Measurements from ENCODE around the gene NDUFA9. TPM values are rescaled to one million over a fixed set of nuclear protein-coding genes. Genes with fewer than 3 reads are reported as not detected.

Gene NDUFA9
- polyA plus RNA-seq (ENCODE audit: insufficient read length in 4 of 4), result 100 to 1,000 TPM in 3 of 4 donors, 10 to 100 TPM in 1; 97.8 to 124 (median 115) TPM

DNA sequence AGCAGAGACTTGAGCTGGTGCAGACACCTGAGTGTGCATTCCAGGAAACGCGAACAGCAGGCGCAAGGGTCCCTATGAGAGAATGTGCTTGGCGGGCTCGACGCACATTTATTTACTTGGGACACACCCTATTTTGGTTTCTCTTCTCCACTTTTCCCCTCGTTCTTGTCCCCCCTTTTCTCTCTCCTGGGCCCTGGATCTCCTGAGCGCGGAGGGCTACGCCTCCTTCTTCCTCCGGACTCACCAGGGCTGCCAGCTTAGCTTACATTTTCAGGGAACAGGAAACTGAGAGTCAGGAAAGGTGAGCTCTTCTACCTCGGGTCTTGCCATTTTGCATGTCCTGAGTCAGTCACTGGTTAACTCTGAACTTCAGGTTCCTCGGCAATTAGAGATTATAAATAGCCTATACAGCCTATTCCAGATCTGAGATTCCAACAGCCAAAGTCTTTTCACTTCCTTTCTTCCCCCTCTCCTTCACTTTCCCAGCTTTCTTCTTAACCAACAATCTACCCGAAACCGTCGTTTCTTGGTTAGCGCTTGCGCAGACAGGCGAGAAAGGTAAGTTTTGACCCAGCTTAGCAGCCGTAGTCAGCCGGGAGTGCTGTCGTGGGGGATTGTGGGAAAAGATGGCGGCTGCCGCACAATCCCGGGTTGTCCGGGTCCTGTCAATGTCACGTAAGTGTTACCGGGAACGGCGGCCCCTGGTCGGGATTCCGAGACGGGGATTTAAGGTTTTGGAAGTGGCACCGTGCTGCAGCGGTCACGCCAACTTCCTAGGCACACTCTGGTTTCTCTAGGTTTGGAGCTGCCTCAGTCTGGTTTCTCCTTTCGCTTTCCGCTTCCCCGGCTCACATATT is at the start of gene NDUFA9, which contains the start of gene AKAP3:
NDUFA9 (plus strand) TSS at position 614 of the 857 bp plus-strand sequence; CDS start at position 627, 13 bp downstream.
AKAP3 (minus strand) TSS at position 551 of the 857 bp plus-strand sequence. CDS start 10,855 bp downstream, outside the sequence.
- peak; percentile 71 to 94 (median 86) for DNase-seq (ENCODE audit: low read depth in 4 of 4, low spot score in 2 of 4)

DNA sequence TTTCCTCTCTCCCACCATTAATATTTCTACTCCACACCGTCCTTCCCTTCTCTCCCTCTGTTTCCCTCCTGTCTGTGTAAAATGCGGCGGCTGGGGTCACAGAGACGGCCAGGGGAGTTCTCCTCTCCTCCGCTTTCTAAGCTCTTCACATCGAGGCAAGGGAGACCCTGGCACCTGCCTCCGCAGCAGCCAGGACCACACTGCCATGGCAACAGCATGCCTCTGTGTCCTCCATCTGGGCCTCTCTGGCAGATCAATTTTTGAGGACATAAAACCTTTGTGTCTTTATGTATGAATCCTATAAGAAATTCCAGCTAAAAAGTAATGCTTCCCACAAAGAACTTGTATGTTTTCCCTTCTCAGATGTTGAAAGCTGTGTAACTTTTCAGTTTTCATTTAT is 45.5 kb upstream of the NDUFA9 start:
- DNase-seq (ENCODE audit: low read depth in 4 of 4, low spot score in 2 of 4), result no peak

DNA sequence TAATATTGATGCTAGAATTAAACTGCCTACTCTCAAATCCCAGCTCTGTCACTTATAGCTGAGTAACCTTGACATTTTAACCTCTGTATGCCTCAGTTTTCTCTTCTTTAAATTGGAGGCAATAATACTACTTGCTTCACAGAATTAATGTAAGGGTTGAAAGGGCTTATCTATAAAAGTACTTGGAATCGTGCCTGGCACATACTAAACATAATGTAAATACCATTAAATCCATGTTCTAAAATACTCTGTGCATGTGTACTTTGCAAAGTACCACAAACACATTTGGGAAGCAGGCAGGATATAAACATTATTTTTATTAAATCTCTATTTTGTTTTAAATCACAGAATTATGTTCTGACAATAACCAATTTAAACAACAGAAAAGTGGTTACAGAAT is 45.0 kb upstream of the NDUFA9 start:
- no peak for DNase-seq (ENCODE audit: low read depth in 4 of 4, low spot score in 2 of 4)

DNA sequence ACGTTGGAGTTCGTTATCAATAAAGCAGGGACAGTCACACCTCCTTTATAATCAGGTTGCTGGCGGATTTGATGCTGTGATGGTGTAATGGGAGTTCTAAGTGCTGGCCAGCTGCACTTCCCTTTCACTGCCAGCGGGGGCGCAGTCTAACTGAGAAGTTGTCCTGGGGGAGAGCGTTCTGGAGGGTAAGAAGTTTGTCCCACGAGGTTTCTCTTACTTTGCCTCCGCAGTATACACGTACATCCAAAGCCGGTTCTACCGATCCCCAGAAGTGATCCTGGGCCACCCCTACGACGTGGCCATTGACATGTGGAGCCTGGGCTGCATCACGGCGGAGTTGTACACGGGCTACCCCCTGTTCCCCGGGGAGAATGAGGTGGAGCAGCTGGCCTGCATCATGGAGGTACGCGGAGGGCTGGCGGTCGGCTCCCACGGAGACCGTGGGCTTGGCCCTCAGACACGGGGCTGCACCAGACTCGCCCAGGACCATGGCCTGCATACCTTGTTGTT is 44.2 kb upstream of the NDUFA9 start:
- peak; percentile 64 to 85 (median 77) for DNase-seq (ENCODE audit: low read depth in 4 of 4, low spot score in 2 of 4)

DNA sequence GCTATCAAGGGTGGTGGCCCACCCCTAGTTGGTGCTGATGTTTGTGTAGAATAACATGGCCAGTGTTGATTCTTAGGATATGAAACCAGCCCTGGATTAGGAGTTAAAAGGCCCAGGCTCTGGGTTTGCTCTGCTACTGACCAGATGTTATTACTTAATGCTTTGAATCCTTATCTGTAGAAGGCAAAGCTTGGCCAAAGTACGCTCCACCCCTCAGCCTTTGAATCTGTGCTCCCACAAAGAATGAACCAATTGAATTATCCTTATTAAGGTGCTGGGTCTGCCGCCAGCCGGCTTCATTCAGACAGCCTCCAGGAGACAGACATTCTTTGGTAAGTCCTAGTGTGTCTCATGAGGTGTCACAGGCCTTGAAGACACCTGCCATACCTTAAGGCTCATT is 41.9 kb upstream of the NDUFA9 start:
- DNase-seq (ENCODE audit: low read depth in 4 of 4, low spot score in 2 of 4), result no peak

DNA sequence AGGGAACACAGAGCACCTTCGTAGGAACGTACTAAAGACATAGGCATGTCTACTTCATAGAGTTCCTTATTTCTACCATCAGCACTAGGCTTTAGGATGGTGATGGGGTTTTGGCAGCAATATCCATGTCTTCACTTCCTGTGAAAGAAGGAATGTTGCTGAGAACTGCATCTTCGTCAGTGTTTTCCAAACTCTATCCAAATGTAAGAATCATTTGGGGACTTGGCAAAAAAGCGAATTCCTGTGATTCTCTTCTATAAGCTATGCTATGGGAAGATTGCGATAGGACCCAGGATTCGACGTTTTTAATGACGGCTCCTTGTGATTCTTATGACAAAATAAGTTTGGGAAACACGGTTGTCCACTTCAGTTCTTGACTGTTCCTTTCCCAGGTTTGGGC is 39.8 kb upstream of the NDUFA9 start:
- DNase-seq (ENCODE audit: low read depth in 4 of 4, low spot score in 2 of 4), result no peak

DNA sequence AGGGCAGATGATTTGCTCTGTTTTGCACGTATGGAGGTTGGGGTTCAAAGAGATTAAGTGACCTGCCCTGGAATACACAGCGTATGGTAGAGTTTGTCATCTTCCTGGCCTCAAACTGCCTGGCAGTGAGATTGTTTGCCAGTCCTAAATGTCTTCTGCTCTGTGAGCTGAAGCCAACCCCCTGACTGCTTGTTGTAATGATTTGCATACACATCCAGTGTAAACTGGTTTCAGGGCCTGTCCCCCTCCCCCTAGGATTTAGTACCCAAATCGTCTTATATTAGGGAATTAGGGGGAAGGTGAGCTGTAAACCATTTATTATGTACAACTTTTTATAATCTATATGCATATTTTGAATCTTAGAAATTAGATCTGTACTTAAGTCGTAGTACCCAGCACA is 38.4 kb upstream of the NDUFA9 start:
- no peak for DNase-seq (ENCODE audit: low read depth in 4 of 4, low spot score in 2 of 4)

DNA sequence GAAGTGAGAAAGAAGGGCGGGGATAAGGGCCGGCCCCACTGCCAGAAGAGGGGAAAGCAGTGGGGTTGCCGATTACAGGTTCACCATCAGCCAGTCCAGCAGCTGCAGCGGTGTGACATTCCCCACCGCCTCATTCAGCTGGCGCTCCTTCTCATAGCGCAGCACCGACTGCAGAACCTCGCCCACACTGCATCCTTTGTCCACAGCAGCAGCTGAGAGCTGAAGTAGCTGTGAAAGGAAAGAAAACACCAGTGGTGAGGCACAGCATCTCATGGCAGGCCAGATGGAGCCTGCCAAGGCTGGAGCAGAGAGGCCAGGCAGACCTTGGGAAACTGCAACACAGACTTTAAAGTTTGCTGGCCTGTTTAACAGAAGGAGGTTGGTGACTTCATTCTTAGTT is 33.2 kb upstream of the NDUFA9 start:
- DNase-seq (ENCODE audit: low read depth in 4 of 4, low spot score in 2 of 4), result no peak

DNA sequence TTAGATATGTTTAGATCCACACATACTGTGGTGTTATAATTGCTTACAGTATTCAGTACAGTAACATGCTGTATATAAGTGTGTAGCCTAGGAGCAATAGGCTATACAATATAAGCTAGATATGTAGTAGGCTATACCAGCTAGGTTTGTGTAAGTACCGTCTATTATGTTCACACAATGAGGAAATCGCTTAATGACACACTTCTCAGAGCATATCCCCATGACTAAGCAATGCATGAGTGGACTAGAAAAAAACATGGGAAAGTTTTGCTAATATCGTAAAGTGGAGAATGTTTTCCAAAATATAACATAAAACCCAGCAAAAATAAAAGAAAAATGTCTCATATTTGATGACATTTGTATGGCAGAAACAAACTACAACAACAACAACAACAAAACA is 27.4 kb upstream of the NDUFA9 start:
- no peak for DNase-seq (ENCODE audit: low read depth in 4 of 4, low spot score in 2 of 4)

DNA sequence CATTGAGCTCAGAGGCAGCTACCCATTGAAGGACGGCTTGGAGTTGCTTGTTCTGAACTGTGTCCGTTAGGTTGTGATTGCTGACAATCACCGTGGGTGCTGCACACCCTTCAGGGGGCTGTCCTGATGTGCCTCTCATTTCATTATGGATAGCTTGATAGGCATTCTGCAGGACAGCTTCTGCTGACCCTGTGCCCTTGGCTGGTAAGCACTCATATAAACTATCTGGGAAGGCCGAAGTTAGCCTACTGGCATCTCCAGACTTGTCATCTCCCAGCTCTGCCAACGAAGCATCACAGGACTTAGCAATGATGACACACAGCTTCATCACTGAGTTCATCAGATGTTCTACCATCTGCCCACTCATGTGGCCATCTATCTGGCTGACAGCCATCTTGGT is 22.4 kb upstream of the NDUFA9 start:
- DNase-seq (ENCODE audit: low read depth in 4 of 4, low spot score in 2 of 4), result no peak

DNA sequence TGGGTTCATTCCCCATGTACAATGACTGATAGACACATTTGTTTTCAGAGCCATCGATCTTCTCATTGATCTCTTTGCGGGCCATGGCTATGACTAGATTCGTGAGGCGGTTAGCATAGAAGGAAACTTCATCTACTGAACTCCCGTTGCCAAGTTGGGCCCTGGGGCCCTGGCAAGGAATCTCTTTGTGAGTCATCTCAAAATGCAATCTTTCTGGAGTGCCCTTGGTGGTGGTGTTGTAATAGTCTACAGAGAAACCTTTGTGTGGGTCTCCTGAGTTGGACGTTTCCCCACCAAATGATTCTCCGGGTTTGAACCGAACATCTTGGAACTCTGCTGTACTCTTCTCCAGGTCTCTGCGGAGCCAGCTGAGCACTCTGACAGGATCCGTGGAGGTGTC is 20.5 kb upstream of the NDUFA9 start:
- DNase-seq (ENCODE audit: low read depth in 4 of 4, low spot score in 2 of 4), result no peak

DNA sequence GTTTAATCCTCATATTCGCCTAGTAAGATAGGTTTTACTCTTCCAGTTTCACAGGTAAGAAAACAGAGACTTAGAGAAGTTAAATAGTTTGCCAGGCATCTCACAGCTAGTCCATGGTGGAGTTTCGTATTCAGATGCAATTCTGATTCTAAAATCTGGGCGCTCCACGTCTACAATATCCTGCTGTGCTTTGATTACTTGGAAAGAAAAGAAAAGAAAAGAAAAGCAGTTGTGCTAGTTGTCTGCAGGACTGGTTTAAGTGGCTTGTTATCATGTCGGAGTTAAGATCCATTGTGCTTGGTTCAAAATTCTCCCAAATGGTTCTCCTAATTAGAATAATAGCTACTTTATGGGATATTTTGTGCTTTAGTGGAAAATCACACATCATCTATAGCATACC is 18.7 kb upstream of the NDUFA9 start:
- DNase-seq (ENCODE audit: low read depth in 4 of 4, low spot score in 2 of 4), result no peak

DNA sequence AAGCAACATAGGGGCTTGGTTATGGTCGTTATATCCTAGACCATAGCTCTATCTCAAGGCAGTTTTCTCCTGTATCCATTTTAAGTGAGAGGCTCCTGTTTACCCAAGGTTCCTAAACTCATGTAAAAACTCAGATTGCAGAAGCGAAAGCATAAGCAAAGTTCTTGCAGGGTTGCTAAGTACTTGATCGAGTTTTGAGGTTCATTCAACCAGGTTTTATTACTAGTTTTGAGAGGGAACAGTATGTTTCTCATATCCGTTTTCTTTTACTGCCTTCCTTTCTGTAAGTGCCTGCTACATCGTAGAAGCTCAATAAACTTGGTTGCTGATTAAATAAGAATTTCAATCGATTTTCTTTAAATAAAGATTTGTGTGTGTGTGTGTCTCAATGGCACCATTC is 5.2 kb upstream of the NDUFA9 start:
- no peak for DNase-seq (ENCODE audit: low read depth in 4 of 4, low spot score in 2 of 4)

DNA sequence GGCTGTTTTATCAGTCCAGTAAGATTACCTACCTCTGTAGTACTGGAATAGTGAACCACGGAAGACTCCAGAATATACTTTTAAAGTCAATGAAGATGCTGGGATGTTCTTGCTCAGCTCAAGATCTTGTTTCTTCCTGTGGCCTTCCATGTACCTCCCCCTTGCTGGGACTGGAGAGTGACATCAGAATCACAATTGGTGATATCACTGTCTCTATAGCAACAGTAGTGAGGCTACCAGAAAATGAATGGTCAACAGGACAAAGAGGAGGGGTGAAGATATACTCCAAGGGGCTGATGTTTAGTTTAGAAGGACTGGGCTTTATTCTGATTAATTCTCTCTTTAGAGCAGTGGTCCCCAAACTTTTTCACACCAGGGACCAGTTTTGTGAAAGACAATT is 3.9 kb upstream of the NDUFA9 start:
- no peak for DNase-seq (ENCODE audit: low read depth in 4 of 4, low spot score in 2 of 4)

DNA sequence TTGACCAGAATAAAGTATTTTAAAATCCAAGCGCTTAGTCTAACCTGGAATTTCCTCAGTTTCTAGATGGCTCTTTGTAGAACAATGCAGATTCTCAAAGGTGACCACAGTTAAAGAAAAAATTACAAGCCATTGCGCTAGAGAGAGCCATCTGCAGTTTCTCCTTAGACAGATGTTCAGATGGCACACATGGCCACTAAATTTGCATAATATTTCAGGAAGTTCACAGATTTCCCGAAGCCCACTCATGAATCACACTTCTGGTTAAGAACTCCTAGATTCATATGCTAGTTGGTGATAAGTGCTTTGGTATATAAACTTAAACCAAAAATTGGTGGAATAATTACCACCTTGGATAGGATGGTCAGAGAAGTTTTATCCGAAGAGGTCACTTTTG is 812 bp upstream of the NDUFA9 start:
- peak in 3 of 4 donors; percentile 3 to 13 (median 11) for DNase-seq (ENCODE audit: low read depth in 4 of 4, low spot score in 2 of 4)

DNA sequence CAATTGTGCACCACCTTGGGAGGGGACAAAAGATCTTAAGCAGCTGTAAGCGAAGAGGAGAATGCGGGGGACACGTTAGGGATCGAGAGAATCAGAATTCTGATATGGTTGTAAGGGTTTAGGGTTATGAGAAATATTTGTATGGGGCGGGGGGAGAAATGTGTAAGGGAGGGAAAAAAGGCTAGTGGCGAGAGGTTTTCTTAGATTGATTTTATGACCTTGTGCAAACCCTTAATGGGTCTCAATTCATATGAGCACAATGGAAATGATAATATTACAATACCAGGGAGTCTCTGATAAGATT is 396 bp downstream of the NDUFA9 start:
- no peak for DNase-seq (ENCODE audit: low read depth in 4 of 4, low spot score in 2 of 4)

DNA sequence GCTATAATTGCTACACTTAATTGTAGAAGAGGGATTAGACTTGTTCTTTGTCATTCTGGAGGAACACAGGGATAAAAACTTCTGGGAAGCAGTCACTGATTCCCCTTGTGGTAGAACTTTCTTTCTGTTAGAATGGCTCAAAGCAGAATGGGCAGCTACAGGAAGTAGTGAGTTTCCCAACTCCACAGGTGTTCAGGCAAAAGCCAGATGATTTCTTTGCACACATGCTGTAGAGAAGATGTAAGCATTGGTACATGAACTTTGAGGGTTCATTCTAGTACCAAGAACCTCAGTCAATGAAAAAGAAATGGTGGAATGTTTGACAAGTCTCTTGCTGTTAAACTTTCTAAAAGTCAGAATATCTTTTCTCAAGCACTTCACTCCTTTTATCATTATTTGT is 4.3 kb downstream of the NDUFA9 start:
- DNase-seq (ENCODE audit: low read depth in 4 of 4, low spot score in 2 of 4), result no peak

DNA sequence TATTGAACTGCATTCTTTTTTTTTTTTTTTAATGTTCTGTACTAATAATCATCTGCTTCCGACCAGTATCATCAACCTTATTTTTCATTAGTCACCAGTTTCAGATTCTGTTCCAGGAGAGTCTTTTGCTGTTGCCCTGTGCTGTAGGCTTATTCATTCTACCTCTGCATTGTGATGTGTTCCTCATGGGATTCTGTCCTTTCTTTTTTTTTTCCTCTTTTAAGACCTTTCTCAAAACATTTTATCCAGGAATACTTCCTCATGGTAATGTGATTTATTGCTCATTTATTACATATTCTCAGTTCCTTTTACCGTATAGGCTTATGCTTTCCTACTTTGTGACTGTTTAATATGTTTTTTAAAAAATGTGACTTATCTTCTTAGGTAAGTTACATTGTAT is 4.8 kb downstream of the NDUFA9 start:
- no peak for DNase-seq (ENCODE audit: low read depth in 4 of 4, low spot score in 2 of 4)

DNA sequence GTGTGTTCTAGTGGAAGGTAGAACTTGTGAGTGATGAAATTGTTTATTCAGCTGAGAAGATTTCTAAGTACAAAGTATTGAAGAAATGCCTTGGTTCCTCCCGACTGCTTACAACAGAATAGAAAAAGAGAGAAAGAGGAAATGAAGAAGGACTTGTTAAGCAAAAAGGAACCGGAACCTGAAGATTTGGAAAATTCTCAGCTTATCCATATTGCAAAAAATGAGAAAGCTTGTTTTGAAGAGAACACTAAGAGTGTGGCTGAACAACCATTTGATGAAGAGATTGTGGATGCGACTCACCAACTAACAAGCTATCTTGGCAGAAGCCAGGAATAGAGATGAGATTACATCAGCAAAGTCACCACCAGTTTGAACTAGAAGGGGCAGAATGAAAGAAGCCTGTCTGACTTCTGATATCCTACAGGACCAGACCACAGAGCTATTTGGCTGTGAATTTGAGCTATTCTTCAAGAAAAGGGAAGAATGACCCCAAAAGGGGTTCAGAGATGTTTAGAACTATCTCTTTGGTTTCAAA is 15.1 kb downstream of the NDUFA9 start:
- DNase-seq (ENCODE audit: low read depth in 4 of 4, low spot score in 2 of 4), result no peak

DNA sequence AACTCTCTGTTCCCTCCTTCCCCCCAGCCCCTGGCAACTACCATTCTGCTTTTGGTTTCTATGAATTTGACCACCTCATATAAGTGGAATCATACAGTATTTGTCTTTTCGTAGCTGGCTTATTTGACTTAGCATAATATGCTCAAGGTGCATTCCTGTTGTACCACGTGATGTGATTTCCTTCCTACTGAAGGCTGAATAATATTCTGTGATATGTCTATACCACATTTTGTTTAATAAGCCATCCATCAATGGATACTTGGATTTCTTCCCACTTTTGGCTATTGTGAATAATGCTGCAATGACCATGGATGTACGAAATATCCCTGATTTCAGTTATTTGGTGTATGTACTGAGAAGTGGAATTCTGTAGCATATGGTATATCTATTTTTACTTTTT is 16.3 kb downstream of the NDUFA9 start:
- no peak for DNase-seq (ENCODE audit: low read depth in 4 of 4, low spot score in 2 of 4)

DNA sequence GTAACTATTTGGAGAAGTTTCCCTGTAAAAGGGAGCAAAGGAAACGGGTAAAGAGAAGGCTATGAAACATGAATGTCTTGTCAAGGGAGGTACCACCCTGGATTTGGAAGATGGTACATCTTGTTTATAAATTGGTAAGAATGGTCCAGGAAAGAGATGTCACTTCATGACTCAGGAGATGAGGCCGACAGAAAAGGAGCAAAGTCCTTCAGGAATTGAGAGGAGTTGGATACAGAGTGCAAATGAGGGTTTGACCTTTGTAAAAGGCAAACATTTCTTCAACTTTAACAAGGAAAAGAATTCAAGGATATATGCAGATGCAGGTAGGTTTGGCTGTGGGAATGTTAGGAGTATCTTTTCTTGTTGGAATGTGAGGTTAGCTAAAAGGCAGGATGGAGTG is 30.8 kb downstream of the NDUFA9 start:
- no peak for DNase-seq (ENCODE audit: low read depth in 4 of 4, low spot score in 2 of 4)

DNA sequence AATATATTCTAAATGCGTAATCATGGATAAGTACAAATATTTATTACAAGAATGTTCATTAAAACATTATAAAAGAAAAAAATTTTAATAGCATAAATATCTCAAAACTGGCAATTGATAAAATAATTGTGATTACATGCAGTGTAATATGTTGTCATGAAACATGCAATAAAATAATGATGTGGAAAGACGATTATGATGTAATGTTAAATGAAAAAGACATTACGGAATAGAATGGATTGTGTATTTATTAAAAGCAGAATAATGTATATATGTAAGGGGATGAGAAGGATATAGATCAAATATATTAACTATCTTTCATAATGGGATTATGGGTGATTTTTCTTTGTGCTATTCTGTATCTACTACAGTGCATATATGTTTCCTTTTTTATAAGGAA is 32.8 kb downstream of the NDUFA9 start:
- no peak for DNase-seq (ENCODE audit: low read depth in 4 of 4, low spot score in 2 of 4)
